SKM-1 (cell line): Measurements from ENCODE around the gene ADCY2.

Experiments
- DNase-seq: peaks from one replicate; lab custom pipeline; 2025; ENCODE audit not compliant: unreplicated experiment; lab: John Stamatoyannopoulos, UW

ADCY2 gene

DNA sequence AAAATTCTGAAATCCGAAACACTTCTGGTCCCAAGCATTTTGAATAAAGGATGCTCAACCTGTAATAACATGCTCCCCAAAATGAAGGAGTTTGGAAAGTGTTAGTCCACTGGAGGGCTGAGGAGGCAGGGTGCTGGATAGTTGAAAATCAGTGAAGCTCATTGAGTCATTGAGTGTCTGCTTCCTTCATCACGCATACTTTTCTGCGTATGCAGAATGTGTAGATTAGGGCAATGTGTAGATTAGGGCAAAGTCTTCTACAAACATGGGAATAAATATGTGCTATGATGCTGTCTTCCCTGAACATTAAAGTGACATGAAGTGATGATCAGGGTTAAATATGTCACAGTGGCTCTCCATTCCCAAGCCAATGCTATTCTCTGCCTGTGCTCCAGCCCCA is 261.2 kb downstream of the ADCY2 start:
- DNase-seq = no peak

DNA sequence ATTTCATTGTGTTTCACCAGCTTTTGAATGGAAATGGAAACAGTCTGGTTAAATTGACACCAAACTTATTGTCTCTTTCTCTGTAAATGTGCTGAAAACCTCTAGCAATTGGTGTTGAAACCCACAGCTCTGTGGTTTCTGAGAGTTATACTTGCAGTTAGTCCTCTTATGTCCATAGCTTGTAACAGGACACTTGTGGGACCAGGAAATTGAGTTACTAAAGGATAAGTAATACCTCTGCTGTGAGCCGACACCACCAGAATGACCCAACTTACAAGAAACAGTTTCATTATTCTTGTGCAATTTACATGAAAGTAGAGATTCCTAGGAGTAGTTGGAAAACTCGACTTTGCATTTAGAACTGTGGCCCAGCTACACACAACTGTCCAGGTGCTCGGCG is 263.5 kb downstream of the ADCY2 start:
- DNase-seq = no peak

DNA sequence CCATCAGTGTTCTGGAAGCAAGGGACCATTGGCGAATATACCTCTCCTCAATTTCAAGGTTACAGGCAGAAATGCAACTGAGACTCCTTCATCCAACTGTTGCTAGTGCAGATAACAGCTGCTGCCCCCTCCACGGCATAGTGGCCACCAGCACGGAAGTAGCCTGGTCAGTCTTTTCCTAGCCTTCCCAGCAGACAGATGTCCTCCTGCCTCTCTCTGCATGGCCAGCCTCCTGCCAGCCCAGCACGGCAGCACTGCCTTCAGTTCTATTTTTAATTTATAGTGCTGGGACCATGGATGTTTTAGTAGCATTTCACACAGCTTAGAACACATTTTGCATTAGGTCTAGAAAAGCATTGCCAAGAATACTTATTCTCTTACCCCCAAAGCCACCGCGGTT is 266.4 kb downstream of the ADCY2 start:
- DNase-seq = no peak

DNA sequence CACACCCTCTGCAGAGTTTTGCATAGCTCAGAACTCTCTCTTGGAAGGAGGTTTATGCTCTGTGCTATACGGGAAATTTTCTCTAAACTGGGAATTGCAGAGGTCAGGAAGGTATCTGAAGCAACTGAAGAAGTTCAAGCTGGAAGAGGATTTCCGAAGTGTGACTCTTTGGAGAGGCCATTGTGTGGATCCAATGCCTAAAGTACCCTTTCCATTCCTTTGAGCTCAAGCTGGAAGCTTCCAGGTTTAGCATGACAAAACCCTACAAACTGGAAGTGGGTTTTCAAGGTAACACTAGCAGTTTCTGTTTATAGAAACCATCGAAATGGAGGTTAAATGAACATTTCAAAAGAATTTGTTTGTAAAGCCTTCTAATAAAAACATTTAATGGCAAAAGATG is 267.9 kb downstream of the ADCY2 start:
- DNase-seq = no peak

DNA sequence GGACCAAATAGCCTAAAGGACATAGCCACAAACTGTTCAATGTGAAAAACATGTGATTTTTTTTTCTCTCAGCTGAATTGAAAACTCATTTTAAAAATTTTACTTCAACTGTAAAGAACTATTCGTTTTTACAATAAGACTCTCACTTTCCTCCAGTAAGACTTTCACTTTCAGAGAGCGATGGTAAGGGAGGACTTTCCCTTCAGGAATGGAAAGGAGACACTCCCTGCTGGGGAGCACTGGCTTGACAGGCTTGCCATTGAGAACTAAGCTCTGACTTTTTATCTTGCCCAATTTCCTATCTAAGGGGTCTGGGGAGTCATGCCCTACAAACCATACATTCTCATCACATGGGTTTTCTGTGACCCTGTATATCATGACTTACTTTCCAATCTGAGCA is 268.3 kb downstream of the ADCY2 start:
- no peak for DNase-seq

DNA sequence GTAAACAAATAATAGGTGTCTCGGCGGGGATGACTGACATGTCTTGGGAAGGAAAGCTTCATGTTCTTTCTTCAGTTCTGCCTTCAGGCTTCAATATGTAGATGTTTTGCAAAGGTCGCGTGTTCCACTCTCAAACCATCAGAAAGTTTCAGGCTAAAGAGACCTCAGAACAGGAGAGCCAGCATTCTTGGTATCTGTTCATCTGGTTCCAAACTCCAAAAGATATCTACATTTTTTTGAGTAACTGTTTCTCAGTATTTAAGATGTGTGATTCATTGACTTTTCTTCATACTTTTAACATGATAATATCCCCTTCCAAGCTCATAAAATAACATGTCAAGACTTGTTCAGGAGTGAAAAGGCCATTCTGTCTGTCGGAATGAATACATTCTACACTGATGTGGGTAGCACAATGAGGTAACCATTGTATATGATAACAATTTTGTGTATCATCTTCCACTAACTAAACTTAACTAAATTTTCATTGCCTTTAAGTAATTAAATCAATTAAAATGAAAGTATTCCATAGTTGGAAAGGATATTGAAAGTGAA is 271.4 kb downstream of the ADCY2 start:
- DNase-seq = no peak

DNA sequence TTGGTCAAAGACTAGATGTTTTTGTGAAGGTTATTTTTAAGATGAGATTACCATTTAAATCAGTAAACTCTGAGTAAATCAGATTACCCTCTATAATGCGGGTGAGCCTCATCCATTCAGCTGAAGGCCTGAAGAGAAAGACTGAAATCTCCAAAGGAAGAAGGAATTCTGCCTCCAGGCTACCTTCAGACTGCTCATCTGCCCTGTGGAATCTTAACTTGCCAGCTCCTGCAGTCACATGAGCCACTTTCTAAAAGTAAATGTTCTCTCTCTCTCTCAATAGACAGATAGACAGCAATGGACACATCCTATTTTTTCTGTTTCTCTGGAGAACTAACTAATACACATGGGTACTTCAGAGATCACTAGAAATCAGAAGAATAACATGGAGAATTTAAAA is 272.2 kb downstream of the ADCY2 start:
- DNase-seq = no peak

DNA sequence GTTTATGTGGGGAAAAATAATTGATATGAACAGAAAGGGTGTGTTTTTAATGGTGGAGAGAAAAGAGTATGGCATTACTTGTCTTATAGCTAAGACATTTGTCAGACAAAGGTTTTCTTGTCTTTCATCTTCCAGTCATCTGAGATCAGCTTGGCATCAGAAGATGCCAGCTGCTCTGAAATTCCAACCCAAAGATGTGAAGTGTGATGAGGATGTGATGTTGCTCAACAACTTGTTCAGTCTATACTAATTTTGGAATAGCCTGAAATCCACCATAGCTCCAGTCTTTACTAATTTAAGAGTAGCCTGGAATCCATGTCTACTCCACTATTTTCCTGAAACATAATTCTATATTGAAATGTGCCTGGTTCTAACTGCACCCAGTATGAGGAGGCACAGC is 272.7 kb downstream of the ADCY2 start:
- no peak for DNase-seq

DNA sequence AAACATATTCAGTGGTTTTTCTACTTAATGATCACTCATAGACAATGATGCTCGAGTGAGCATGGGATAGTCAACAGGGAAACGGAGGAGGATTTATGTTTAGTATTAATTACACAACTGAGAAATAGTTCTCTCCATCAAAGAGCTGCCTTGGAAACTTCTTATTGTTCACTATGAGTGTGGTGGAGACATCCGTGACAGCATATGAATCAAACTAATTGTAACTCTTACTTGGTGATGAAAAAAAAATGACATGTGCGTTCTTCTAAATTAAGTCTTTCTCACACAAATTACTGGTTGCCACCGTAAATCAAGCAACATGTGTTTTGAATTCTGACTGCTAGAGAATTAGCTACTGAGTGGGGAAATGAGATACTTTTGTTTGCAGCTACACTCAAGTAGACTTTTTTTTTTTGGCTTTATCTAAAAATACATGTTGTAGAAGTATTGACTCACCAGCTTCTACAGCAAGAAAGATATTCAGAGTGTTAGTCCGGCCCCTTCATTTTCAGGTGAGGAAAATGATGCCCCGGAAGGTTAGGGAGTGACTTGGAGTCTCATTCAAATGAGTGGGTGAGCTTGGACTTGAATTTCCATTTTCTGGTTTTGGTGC is 275.5 kb downstream of the ADCY2 start:
- no peak for DNase-seq

DNA sequence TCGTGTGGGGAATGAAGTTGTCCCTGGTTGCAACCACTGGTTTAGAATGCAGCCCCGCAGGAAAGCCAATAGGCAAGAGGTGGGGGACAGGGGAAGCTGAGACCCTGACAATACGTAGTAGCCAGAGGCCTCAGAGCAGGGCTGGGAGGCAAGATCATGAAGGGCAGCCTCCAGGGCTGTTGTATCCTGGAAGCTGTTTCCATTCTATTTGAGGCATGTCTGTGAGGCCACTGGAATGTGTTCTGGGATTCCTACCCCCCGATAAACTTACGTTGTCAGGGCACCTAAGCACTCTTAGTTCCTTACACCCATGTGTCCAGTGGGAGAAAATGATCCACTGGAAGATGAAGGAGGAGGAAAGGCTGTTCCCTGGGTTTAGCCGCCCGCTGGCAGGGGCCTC is 277.7 kb downstream of the ADCY2 start:
- DNase-seq = no peak

DNA sequence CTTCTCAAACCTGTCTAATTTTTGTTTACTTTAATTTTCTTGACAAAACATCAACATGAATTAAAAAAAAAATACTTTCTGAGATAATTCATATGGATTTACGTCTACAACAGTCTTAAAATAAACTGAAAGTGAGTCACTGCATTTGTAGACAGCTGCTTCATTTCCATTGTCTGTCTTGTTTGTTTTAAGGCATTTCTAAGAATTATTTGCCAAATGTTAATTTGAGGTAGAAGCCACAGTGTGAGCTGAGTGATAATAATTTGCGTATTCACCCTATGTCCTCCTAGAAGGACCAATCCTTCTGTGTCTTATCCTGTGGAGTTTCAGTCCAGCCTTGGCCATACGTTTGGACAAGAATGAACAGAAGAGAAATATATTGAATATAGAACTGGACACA is 280.5 kb downstream of the ADCY2 start:
- no peak for DNase-seq

DNA sequence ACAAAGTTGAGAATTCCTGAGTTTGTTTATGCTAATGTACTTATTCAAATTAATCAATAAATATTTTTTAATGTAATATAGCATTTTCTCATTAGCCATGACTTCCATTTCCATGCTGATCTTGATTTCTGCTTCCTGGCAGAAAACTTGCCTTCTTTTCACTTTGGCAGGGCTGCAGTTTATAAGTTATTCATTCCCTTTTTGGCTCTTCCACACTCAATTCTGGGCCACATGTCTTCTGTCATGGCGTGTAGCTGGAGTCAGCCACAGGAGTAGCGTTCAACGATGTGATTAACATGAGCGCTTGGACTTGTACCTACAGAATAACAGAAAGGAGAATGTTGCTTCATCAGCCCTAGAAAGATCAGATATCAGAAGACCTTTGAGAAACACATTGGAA is 282.1 kb downstream of the ADCY2 start:
- DNase-seq = no peak

DNA sequence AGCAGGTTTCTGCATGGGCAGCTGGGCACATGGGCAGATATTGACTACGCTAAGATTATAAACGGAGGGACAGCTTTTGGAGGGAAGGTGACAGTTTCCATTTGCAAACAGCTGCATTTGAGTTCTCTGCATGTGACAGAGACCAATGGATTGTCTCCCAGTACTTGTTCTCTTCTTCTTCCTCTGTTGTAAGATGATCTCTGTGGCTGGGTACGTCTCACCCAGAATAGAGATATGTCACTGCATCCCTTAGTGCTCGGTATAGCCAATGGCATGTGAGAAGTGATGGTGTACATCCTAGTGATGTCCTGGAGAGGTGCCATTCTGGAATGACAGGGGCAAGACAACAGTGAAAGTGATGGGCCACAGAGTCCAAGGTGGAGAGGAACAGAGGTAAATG is 283.7 kb downstream of the ADCY2 start:
- no peak for DNase-seq

DNA sequence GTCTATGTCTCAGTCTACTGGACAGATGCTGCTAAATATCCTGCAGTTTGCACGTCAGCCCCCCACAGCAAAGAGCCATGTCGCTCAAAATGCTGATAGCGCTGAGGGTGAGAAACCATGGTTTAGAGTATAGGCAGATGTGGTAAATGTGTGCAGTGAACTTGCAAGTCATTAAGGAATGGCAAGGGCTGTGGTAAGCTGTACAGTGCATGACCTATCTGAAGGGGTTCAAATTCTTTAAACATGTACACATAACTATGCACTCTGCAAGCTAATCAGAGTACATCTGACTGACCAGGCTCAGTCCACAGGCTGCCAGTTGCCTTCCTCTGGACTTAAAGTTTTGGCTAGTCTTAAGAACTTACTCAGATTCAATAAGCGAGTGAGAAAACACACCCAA is 284.3 kb downstream of the ADCY2 start:
- no peak for DNase-seq

DNA sequence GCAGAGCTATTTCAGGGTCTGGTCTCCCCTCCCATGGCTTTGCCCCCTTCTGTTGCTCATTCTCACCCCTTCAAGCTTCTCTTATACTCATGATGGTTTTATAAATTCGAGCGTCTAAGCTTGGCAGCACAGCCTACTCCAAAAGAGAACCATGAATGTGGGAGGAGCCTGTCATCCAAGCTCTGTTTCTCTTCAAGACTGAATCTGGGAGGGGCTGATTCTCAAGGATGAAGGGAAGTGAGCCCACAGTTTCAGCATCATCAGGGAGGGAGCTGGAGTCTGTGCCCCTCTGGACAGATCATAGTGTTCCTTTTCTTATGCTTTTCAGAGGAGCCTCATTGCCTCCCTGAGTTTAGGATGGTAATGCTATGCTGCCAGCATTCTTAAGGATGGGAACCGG is 286.4 kb downstream of the ADCY2 start:
- no peak for DNase-seq

DNA sequence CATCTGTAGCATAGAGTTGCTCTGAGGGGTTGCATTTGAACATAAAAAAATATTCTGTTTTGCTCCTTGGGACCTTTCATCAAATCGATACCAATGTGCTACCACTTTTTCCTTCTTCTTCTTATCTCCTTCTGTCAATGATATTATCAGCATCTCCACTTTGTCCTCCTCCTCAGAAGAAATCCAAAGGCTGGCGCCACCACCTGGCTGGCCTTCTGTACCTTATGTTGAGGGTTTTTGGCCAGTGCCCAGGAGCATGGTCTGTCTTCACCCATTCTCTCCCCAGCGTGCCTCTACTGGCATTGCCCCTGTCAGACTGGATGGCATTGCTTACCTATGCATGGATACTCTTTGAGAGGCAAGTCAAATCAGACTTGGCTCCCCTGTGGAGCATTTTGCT is 287.8 kb downstream of the ADCY2 start:
- no peak for DNase-seq

DNA sequence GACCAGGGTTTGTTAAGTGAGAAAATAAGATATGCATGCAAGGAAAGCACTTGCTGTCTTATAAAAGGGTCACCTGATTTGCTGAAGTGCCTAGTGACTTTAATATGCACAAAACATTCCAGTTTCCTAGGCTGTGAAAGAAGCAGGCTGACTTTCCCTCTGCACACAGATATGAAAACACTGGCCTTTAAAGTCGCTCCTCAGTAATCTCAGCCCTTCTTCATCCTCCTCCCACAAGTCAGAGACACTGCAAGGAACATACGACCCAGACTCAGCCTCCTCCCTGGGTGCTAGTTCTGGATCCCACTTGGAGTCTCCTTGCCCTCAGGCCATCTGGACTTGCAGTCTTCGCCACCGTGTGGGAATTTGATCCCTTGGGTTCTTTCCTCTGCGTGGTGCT is 288.9 kb downstream of the ADCY2 start:
- DNase-seq = no peak

DNA sequence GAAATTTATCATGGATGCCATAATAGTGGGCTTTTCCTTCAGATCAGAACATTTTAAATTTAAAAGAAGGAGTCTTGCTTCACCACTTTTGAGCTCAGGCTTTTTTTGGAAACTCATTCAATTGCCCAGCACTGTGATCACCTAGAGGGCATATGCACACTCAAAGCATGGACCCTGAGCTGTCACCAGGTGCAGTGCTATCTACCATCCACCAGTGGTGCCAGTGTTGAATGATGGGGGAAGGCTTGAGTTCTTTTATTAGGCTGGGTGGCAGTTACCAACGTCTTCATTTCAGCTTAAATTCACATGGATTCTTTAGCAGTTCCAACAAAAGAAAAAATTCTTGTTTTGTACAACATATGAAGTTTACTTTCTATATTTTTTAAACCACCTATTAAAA is 290.9 kb downstream of the ADCY2 start:
- DNase-seq = no peak

DNA sequence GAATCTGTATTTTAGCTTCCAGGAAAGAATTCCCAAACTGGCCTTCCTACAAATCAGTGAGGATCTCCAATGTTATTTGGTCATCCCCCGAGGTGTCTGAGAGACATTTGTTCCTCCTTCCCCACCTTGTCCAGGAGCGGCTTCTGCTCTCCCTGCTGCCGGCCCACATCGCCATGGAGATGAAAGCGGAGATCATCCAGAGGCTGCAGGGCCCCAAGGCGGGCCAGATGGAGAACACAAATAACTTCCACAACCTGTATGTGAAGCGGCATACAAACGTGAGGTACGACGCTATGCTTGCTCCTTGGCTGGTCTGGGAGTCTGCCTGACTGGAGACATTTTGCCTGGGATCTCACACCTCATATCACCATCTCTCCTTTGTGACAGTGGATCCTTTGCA is 294.6 kb downstream of the ADCY2 start:
- no peak for DNase-seq

DNA sequence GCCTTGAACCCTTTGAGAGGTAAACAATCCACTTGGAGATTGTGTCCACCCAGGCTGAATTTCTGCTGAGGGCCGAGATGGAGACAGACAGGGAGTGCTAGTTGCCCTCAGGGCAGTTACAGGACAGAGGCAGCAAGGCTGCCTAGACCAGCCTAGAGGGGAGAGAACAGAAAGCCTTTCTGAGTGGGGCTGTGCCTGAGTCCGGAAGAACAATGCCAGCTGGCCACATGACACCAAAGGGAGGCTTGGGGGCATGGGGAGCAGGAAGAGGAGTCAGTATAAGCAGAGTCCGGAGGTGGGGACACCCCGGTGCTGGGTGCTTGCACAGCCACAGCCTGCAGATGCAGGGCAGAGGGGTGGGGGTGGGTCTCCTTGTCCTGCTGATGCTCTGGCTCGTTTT is 309.3 kb downstream of the ADCY2 start:
- no peak for DNase-seq

DNA sequence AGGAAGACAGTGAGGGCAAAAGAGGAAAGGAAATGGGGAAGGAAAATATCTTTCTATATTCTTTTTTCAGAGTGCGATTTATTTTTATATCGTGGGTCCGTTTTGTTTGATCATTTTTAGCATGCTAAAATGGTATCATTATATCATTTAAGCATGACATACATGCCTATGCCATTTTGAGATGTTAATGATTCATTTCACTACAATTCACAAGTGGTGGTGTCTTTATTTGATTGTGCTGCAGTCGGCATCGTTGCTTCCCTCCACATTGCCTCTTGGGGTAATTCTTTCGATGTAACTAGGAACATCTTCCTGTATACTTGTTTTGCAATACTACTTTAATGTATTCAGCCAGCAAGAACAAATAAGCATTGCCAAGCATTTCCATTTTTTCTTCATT is 309.8 kb downstream of the ADCY2 start:
- no peak for DNase-seq

DNA sequence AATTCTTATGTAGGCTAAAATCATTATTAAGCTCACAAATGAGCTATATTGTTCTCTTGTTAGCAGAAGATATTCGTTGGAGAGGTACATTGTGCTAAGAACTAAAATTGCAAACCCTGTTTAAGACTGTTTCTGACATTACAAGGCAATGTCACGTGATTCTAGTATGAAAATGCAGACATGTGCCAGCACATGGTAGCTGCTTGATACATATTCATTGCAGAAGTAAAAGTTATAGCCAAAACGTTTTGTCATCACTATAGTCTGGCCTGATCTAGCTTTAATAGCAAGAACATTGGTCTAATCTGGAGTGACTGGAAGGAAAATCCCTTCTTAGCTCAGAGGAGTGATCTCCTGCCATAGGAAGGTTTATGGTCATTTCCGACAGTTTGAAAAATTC is 310.3 kb downstream of the ADCY2 start:
- no peak for DNase-seq

DNA sequence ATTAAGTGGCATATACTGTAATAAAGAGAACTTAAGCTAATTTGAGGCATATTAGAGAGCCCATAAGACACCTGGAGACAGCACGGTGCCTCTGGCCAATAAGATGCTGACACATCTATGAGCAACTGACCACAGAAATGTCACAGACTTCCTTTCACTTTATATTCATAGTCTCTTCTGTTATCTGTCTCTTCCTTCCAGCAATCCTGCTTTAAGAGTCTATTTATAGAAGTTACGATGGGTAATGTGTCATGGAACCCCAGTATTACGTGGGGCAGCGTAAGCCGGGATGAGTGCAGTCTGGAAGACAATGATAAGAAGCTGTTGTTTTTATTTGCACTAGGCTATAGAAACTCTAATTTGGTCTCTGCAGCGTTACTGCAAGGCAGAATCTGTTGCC is 318.2 kb downstream of the ADCY2 start:
- DNase-seq = no peak

DNA sequence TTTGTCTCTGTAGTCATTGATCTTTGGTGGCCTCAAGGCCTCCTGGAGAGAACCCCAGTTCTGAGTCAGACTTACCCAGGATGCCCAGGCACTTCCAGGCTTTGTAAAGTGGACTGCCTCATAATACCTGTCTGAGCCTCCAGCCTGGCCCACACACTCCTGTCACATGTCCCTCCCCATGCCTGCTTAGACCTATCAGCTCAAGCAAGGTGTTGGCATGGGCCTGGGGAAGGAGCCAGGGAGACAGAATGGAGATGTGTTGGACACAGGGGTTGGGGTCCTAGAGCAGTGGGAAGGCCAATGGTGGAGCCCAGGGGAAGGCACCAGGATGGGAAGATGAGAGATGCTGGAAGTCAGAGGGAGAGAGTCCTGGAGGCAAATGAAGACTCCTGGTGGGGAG is 318.8 kb downstream of the ADCY2 start:
- no peak for DNase-seq
